Stimulated activated CD4-positive, alpha-beta T cell treated with anti-CD3 and anti-CD28 coated beads, Interleukin-1b, Interleukin-23, amount 100 ng/mL, for 4 hours (primary cell): ENCODE measurements around the gene GINM1.

Experiments used
- DNase-seq, 2 donors: peaks; one replicate each; pipeline ENCODE4 v3.0.0-alpha.2; 2020; ENCODE audit warnings: low read depth in 2 of 2

The GINM1 gene, protein sequence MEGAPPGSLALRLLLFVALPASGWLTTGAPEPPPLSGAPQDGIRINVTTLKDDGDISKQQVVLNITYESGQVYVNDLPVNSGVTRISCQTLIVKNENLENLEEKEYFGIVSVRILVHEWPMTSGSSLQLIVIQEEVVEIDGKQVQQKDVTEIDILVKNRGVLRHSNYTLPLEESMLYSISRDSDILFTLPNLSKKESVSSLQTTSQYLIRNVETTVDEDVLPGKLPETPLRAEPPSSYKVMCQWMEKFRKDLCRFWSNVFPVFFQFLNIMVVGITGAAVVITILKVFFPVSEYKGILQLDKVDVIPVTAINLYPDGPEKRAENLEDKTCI

DNA sequence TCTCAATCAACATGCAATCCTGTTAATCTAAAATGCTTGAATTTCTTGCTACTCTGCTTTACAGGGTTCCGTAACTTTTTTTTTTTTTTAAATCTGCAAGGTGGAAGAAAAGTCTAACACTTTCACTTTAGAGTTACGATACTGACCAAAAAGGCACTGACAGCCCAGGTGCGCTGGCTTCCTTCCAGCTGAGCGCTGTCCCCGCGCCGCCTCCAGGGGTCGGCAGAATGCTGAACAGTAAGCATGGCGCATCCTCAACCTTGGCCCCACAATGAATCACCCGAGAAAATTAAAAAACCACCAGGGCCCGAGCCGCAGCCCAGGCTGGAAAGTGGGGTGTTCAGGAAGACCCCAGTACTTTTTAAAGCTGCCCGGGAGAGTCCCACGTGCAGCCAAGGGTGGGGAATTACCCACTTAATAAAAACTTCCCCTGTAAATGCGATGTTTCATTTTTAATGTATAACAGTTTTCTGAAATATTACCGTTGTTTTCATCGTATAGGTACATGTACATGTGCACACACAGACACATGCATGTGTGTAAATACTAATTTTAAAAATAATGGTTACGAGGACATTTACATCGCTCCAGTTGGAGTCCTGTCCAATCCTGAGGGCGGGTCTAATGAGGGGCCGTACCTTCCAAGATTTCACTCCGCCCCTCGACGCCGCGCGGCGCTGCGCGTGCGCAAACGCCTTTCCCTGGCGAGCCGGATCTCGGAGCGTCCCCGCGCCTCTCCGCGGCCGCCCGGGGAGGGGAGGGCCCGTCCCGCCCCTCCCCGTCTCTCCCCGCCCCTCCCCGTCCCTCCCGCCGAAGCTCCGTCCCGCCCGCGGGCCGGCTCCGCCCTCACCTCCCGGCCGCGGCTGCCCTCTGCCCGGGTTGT is at the start of gene GINM1:
TSS of gene GINM1 (plus strand) at position 849 of the 883 bp plus-strand sequence. CDS start 40 bp downstream, outside the sequence.
- peak; percentile 94 for DNase-seq

DNA sequence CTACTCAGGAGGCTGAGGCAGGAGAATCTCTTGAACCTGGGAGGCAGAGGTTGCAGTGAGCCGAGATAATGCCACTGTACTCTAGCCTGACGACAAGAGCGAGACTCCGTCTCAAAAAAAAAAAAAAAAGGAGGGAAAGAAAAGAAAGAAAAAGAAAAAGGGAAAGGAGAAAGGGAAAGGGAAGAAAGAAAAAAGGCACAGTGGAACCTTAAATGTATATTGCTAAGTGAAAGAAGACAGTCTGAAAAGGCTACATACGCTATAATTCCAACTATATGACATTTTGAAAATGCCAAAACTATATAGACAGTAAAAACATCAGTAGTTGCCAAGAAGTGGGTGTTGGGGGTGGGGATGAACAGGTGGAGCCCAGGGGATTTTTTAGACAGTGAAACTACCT is 36.5 kb upstream of the GINM1 start:
- DNase-seq, result no peak

DNA sequence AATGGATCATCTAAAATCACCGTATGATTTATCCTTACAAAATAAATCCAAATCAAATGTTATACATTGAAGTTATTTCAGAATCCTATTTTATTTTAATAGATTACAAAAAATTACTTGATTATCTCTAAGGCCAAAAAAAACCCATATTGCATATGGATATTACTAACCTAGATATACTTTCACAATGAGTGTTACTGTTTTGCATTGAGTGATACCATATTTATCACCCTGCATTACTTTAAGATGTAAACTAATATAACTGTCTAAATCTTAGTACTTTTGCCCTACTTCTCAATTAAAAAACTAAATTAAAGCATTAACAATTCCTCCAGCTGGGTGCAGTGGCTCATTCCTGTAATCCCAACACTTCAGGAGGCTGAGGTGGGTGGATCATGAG is 31.4 kb upstream of the GINM1 start:
- DNase-seq, result no peak

DNA sequence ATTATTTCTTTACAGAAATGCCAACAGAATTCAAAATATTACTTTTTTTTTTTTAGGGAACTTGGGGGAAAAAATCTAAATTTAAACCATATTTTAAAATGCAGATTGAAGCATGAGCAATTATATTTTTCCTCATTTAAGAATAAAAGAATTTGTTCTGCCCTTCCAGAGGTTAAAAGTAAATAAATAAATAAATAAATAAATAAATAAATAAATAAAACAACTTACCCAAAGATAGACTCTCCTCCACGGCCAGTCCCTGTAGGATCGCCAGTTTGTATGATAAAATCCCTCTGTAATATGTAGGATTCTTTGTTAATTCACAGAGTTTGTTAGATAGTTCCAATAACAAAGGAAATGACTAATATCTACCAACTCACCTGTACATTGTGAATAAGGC is 25.0 kb upstream of the GINM1 start:
- no peak for DNase-seq

DNA sequence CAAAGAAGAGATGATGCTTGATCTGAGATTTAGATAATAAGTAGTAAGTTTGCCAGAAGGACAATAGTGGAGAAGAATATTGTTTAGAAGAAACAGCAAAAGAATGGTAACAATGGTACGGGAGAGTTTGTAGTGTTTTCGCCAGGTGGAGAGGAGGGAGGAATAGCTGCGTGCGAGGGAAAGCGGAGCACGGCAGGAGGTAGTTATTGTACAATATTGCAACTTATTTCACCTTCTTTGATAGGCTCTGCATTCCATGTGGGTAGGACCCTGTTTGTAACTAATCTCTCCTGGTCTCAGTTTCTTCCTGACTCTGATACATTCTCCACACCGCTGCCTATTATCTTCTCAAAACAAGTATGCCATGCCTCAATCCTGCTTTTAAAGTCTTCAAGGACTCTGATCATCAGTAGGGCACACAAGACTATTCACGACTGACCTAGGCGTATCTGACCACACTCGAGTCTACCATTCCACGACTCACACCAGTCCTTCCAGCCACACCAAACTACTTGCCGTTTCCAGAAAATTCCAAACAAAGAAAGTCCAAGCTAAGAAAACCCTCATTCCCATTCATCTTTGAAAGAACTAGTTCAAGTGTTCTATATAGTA is 21.4 kb upstream of the GINM1 start:
- no peak for DNase-seq

DNA sequence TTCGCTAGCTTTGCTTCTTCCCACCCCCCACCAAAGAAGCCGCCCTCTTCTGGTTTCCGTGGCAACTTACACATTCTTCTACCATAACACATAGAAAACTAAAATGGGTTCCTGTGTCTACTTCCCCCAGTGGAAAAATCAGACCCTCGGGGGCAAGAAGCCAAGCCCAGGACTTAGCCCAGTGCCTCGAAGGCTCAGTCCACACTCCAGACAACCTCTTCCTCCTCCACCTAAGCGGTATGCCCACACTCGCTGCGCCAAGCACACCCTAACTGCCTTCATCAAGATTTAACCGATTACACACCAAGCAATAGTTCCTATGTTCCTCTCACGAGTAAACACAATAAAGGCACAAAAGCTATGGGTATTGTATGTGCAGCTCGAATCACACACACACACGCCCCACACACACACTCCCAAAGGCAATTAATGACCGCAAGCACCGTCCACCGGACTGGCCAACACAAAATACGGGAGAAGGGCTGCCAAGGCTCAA is 20.9 kb upstream of the GINM1 start:
- DNase-seq, result peak; percentile 7 to 34

DNA sequence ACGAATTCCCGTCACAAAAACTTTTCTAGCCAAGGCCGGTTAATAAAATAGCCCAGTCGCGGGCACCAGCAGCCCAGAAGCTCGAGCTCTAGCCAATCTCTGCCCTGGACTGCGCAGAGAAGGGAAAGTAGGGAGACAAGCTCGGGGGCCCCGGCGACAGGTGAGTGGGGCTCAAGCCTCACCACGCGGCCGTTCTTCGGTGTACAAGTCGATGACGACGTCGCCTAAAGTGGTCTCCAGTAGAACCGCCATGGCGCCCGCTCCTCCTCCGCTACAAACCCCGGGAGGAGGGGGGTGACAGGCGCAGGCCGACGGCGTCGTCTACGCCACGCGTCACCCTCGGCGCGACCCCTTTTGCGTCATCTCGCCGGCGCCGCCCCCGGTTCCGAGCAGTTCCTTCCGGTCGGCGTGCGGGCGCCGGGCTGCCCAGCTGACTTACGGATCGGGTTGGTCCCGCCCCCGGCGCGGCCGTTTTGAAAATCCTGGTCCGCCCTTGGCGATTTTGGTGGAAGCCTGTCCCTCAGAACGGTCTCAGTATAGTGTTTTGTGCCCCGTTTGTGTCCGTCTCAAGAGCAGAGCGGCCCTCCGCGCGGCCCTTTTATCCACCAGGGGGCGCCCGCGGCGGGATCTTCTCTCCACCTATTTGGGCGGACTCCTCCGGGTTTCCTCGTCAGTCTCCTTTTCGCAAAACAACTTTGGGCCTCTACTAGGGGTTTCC is 20.3 kb upstream of the GINM1 start, which contains the start of gene PPIL4:
TSS of gene PPIL4 (minus strand) at position 290 of the 718 bp plus-strand sequence. CDS start at position 252, 38 bp downstream.
- peak; percentile 94 to 96 for DNase-seq

DNA sequence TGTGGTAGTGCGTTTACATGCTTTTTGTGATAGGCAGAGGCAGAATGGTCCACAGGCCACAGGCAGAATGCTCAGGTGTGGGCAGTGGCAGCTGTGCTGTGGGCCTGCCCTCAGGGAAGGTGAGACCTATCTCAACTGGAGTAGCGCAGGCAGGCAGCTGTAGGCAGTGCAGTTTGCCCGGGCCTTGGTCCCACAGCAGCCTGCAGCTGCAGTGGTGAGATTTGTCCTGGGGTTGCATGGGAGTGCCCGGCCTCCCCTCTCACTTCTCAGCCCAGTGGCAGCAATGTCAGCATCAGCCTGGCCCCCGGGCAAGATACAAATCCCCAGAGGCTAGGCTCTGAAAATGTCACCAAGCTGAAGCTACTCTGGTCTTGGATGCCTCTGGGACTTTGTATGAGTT is 14.3 kb upstream of the GINM1 start:
- no peak for DNase-seq

DNA sequence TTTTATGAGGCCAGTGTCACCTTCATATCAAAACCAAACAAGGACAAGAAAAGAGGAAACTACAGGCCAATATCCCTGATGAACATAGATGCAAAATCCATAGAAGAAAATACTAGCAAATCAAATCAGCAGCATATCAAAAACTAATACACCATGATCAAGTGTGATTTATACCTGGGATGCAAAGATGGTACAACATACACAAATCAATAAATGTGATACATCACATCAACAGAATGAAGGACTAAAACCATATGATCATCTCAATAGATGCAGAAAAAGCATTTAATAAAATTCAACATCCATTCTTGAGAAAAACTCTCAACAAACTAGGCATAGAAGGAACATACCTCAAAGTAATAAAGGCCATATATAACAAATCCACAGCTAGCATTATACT is 8.1 kb upstream of the GINM1 start:
- no peak for DNase-seq

DNA sequence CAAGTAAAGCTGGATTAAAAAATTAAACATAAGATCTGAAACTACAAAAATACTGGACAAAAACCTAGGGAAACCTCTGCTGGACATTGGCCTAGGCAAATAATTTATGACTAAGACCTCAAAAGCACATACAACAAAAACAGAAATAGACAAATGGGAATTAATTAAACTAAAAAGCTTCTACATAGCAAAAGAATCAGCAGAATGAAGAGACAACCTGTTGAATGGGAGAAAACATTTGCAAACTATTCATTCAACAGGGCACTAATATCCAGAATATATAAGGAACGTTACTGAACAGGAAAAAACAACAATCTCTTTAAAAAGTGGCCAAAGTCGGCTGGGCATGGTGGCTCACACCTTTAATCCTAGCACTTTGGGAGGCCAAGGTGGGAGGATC is 6.8 kb upstream of the GINM1 start:
- no peak for DNase-seq

DNA sequence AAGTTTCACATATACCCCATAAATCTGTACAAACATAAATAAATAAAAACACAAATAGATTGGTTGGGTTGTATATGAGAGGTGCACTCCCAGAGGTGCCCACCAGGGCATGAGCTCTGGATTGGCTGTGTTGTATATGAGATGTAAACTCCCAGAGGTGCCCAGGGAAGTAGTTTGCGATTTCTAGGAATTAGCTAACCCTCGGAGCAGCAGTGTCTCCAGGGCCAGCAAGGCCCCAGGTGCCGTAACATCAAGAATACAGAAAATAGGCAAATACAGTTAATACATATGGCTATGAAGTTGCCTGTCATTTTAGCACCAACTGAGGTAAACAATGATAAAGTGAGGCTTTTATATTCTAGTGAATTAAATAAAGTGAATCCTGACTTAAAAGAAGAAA is 5.4 kb upstream of the GINM1 start:
- no peak for DNase-seq

DNA sequence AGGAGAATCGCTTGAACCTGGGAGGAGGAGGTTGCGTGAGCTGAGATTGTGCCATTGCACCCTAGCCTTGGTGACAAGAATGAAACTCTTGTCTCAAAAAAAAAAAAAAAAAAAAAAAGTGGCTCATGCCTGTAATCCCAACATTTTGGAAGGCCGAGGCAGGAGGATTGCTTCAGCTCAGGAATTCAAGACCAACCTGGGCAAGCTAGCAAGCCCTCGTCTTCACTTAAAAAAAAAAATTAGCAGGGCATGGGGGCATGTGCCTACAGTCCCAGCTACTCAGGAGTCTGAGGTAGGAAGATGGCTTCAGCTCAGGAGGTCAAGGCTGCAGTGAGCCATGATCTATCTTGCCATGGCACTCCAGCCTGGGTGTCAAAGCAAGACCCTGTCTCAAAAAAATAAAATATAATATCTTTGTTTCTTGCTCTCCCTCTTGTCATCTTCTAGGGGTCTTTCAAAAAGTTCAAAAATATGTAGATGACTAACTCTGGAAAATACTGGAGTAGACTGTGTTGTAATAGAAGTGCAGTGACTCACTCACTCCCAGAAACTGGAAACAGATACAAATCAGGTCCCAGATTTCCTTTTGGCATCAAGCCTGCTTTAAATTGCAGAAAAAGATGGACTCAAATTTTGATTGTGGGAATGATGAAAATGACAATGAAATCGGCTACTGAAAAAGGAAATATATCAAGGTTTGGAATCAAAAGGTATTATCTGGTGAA is 2.8 kb upstream of the GINM1 start:
- no peak for DNase-seq

DNA sequence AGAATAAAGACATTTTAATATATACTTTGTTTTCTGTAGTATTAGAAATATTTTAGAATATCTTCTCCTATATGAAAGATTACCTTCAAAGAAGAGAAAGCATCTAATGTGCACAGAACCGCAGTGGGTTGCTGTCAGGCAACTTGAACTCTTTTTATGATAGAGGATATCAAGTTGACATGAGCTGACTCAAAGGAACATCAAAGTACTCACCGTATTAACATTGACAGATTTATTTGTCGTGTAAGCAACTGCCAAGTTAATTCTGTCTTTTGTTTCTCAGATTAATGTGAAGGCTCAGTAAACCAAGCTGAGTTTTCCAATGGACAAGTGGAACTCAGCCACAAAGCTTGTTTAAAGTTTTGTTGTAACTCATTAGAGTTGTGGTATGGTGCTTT is 2.2 kb upstream of the GINM1 start:
- DNase-seq, result no peak

DNA sequence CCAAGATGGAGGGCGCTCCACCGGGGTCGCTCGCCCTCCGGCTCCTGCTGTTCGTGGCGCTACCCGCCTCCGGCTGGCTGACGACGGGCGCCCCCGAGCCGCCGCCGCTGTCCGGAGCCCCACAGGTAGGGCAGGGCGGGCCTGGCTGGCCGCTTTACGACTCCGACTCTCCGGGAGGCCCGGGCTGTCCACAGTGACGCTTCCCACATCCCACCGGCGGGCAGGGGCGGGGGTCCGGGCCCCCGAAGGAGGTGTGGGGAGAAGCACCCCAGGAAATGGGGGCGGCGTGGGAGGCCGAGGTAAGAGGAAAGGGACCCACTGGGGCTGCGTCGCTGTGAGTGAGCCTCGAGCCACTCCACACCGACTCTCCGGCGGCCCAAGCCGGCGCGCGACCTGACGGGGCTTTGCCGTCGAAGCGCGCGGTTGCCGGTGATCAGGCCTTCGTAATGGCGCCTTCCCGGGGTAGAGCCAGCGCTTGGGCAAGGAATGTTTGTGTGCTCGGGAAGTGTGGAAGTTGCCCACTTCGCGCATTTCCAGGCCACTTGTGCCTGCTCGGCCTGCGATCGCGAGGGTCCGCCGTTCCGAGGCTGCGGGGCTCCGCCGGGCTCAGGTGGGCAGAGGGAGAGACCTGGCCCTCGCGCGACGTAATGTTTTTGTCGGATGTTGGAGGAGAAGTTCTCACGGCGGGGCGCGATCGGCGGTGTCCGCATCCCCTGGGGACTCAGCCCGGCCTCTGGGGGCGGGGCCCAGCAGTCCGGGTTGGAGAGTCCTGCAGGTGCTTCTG is 427 bp downstream of the GINM1 start:
- DNase-seq, result peak; percentile 44 to 52

DNA sequence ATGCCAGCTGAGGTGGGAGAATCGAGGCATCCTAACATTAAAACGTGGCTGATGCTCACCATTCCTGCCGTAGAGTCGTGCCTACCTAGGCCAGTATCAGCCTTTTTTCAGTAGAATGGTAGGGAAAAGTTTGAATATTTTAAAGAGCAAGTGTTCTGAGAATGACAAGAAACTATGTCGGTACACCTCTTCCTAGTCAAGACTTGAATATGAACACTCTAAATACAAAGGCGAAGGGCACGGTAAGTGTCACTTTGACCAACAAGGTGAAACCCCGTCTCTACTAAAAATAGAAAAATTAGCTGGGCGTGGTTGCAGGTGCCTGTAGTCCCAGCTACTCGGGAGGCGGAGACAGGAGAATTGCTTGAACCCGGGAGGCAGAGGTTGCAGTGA is 1.0 kb downstream of the GINM1 start:
- no peak for DNase-seq

DNA sequence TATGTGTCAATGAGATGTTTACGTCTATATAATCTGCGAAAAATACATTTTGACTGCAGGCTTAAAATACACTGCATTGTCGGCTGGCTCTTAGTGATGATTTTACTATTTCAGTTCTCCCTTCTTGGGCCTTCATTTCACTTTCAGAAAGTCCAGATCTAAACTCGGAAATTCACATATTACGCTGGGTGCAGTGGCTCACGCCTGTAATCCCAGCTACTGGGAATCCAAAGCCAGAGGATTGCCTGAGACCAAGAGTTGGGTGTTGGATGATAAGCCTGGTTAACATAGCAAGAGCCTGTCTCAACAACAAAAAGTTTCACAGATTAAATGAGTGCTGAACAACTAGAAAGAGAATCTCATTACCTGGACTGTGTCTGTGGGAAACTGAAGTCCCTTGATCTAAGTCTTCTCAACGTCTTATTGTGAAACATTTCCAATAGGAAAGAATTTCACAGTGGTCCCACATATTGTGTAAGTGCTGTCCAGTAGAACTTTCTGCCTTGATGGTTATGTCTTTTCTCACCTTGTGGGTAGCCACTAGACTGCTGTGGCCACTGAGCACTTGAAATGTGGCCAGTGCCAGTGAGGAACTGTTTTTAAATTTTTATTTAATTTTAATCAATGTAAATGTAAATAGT is 1.9 kb downstream of the GINM1 start:
- no peak for DNase-seq

DNA sequence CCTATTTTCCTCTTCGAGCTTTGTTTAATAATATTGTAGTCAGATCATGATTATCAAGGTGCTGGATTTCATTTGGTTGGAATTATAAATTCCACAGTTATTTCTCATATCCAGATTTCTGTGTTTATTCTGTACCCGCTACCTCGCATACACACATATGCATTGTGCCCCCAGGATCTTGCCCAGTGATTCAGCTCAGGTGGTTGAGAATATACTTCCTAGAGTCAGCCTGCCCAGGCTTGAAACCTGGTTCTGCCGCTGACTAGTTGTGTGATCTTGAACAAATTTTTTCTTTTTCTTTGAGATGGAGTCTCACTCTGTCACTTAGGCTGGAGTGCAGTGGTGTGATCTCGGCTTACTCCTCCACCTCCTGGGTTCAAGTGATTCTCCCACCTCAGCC is 14.7 kb downstream of the GINM1 start:
- no peak for DNase-seq

DNA sequence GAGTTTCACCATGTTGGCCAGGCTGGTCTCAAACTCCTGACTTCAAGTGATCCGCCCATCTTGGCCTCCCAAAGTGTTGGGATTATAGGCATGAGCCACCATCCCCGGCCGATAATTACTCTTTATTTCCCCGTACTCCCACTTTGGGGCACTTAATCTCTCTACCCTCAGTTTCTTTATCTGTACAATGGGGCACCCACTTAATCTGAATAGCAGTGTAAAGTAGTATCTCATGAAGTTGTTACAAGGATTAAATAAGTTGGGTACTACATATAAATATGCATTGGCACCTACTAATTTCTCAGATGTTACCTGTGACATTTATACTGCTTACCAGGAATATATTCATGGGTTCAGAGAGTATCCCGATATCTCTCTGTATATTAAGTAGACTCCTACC is 15.2 kb downstream of the GINM1 start:
- DNase-seq, result no peak

DNA sequence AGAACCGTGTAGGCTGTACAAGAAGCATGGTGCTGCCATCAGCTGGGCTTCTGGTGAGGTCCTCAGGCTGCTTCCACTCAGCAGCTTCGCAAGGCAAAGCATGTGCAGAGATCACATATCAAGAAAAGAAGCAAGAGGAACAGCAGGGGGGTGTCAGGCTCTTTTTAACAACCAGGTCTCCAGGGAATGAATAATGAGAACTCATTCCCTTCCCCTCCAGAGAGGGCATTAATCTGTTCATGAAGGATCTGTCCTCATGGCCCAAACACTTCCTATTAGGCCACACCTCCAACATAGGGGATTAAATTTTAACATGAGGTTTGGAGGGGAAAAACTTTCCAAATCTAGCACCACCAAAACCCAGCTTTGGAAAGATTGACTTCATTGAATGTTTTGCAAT is 20.0 kb downstream of the GINM1 start:
- no peak for DNase-seq

DNA sequence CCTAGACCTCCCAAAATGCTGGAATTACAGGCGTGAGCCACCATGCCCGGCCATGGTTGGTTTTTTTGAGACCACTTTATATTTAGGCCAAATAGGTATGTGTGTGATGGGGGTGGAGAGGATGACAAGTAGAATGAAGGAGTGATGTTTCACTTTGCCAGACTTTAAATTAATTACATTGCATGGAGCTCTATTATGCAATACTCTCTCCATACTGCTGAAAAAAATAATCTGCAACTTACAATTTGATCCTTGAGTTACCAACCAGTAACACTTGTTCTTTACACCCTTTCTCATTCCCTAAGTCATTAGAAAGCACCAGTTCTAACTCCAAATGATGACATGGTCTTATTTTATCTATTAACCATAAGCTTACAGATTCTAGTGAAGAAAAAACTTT is 26.8 kb downstream of the GINM1 start:
- DNase-seq, result no peak
